SK-N-DZ (cell line): ENCODE results near the gene EDEM3. TPM values are rescaled to one million over a fixed set of nuclear protein-coding genes. Genes with fewer than 3 reads are reported as not detected.
"Not testable (repeated sequence)": the region's sequence is repeated elsewhere in the genome, so short reads cannot be mapped to it uniquely, and the experiment has no call there.

Experiments used
- DNase-seq: peaks from one replicate; pipeline ENCODE4 v3.0.0-alpha.2; 2015; ENCODE audit warnings: low spot score
- polyA plus RNA-seq, 2 experiments: library from polyadenylated mRNA; depleted of rRNA; stranded (reverse); fragments of >200 nt; gene quantifications; 2 replicates each; pipeline ENCODE4 v1.2.3, GENCODE V29; 2014

EDEM3 gene, protein sequence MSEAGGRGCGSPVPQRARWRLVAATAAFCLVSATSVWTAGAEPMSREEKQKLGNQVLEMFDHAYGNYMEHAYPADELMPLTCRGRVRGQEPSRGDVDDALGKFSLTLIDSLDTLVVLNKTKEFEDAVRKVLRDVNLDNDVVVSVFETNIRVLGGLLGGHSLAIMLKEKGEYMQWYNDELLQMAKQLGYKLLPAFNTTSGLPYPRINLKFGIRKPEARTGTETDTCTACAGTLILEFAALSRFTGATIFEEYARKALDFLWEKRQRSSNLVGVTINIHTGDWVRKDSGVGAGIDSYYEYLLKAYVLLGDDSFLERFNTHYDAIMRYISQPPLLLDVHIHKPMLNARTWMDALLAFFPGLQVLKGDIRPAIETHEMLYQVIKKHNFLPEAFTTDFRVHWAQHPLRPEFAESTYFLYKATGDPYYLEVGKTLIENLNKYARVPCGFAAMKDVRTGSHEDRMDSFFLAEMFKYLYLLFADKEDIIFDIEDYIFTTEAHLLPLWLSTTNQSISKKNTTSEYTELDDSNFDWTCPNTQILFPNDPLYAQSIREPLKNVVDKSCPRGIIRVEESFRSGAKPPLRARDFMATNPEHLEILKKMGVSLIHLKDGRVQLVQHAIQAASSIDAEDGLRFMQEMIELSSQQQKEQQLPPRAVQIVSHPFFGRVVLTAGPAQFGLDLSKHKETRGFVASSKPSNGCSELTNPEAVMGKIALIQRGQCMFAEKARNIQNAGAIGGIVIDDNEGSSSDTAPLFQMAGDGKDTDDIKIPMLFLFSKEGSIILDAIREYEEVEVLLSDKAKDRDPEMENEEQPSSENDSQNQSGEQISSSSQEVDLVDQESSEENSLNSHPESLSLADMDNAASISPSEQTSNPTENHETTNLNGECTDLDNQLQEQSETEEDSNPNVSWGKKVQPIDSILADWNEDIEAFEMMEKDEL
- 14.0 and 16.7 TPM in 2 replicates for polyA plus RNA-seq (2014; cell fraction: cytosol; rRNA removed)
- 15.9 and 17.3 TPM in 2 replicates for polyA plus RNA-seq (2014; cell fraction: nucleus; rRNA removed)

DNA sequence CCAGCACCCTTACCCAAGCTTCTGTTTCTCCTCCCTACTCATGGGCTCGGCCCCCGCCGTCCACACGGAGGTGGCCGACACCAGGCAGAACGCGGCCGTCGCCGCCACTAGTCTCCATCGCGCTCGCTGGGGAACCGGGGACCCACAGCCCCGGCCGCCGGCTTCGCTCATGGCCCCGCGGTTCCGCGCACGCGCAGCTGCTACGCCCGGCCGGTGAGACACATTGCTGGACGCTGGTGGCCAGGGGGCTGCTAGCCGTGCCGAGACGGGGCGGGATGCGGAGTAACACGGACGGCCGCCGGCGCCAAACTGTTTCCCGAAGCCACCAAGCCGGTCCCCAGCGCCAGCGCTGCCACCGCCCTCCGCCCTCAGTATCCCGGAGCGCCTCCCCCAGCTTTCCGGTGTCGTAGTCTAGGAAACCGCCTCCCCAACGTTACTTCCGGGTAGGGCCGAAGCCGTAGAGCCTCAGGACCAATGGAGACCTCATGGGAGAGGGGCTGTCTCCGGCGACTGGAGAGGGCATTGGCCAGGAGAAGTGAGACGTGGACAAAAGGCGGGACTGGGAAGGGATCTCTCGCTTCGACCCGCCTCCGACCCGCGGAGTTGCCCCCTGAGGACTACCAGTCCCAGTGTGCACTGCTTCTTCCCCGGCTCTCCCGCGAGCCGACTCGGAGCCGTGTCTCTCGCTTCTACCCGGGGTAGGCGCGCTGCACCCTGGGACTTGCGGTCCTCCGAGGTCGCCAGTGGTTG, at the start of gene EDEM3:
Gene EDEM3 (minus strand): TSS at position 383 of the 750 bp plus-strand sequence. CDS start 212 bp downstream, at position 171.
- peak; percentile 99 for DNase-seq

DNA sequence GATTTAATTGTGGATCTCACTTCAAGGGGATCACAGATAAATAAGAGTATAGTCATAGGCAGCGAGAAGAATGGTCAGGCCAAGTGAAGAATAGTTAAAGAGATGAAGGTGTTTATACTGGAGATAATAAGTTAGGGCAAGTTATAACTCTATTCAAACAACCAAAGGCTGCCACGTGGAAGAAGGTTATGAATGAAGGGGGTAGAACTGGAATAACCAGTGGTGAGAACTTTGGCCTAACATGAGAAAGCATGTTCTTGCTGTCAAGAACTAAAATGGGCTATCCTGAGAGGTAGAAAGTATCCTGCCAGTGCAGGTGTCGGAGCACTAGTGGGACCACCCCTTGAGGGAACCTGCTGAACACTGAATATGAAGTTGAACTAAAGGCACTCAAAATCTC, 49.6 kb upstream of the EDEM3 start:
- no peak for DNase-seq

DNA sequence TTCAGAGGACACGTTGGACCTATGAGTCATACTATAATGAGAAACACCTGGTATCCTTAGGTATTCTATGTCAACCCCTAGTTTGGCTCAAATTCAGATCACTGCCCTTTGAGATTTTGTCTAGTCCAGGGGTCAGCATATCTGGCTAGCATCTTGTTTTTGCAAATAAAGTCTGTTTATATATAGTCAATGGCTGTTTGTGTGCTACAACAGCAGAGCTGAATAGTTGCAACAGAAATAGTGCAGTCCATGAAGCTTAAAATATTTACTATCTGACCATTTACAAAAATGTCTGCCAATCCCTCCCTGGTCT, 48.5 kb upstream of the EDEM3 start:
- DNase-seq = no peak

DNA sequence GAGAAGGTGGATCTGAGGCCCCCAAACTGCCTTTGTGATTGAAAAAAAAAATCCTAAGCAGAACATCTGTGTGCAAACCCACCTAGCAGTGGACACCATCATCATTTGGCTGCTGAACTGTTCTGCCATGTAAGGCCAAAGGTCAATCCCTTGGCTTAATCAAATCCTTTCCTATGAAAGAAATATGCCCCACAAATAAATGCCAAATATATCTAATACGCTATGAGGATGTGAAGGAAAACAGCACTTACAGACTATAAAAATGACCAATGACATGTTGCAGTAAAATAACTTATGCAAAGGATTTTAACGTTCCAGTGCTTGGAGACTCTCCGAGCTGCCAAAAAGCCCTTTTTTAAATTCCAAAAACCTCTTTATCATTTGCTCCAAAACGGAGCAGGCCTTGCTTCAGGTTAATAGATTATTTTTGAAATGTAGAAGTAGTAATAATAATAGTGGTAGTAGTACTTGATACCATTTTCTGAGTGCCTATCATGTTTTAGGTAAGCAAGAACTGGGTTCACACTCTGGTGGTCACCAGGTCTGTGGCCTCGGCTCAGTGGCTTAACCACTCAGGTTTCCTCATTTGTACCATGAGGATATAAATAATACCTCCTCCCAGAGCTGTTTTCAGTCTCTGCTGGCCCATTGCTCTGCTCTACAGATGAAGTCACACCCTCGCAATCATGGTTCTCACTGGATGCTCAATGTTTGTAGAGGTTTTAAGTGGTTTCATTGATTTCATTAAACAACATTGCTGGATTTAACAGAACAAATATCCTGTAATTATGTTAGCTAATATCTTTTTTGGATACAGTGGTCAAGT, 47.9 kb upstream of the EDEM3 start:
- no peak for DNase-seq

DNA sequence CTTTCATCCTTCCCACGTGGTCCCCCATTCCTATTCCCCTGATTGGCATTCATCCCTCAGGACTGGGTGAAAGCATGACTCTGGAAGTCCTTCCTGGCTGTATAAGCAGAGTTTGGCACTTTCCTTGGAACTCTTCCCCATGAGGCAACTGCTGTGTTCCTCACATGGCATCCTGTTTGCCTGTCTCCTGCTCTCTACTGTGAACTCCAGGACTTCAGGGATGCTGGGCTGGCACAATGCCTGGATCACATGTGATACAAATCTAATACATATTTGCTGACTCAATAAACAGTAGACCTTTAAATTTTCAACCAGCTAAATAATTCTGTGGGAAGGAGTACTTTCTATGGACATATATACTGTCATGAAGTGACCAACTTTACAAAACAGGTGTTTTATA, 46.8 kb upstream of the EDEM3 start:
- DNase-seq = no peak

DNA sequence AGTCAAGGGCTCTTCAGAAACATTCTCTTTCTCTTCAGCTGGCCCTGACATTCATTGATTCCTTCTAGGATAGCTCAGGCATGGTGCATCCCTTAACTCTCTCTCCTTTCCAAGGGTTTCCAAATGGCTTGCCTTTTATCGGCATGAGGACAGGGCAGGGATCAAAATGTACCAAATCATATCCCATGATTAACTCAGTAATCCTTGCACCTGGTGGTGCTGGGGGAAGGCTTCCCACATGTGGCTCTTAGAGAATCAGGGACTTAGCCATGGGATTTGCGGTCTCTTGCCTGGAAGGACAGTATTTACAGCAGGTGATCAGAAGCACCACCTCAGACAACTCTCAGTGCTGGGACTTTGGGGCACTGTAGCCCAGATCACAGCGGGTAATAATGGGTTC, 46.2 kb upstream of the EDEM3 start:
- DNase-seq = no peak

DNA sequence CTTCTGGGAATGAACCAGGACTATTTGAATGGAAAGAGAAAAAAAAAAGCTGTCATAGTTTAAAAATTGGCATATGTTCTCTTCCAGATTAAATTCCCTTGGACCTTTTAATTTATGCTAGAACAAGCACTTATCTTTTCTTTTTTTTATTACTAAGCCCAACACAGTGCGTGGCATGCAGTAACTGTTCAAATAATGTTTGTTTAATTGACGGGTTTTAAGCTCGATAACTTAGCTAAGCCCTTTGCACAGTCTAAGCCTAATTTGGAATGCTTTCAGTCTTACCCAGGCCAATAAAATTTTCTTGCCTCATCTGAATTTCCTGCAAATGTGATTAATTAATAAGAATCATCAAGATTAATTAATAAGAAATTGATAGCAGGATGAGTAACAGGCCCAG, 39.3 kb upstream of the EDEM3 start:
- DNase-seq = no peak

DNA sequence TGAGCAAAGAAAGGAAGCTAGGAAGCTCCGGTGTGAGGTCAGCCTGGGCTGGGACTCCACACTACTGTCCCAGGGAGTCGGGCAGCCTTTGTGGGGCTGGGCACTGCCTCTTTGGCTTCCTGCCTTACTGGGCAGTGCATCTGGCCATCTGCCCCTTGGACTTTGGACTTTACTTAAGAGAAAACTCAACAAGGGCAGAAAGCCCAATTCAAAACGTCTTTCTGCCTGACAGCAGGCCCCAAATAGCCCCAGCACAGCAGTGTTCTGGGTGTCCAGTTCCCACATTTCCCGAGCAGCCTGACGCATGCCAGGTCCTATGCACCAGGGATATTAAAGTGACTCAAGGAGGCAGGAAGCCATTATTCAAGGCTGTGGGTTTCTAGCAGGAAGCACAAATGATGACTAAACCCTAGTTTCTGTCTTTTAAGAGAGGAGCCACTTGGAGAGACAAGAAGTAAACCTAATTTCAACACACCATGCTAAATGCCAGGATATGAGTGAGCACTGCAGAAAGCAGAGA, 37.9 kb upstream of the EDEM3 start:
- DNase-seq = no peak

DNA sequence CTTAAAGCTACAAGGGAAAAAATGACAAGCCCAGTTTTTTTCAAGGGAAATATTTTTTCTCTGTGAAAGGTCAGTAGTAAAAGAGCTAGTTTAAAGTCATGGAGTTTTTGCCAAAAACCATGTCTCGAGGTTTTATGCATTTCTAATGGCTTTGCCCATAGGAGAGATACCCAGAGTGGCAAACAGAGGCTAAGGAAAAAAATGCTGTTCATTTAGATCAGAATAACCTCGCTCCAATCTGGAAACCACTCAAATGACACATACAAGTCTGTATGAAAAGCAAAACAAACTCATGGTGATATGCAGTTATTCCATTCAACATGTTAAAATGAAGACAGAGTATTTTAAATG, 36.9 kb upstream of the EDEM3 start:
- no peak for DNase-seq

DNA sequence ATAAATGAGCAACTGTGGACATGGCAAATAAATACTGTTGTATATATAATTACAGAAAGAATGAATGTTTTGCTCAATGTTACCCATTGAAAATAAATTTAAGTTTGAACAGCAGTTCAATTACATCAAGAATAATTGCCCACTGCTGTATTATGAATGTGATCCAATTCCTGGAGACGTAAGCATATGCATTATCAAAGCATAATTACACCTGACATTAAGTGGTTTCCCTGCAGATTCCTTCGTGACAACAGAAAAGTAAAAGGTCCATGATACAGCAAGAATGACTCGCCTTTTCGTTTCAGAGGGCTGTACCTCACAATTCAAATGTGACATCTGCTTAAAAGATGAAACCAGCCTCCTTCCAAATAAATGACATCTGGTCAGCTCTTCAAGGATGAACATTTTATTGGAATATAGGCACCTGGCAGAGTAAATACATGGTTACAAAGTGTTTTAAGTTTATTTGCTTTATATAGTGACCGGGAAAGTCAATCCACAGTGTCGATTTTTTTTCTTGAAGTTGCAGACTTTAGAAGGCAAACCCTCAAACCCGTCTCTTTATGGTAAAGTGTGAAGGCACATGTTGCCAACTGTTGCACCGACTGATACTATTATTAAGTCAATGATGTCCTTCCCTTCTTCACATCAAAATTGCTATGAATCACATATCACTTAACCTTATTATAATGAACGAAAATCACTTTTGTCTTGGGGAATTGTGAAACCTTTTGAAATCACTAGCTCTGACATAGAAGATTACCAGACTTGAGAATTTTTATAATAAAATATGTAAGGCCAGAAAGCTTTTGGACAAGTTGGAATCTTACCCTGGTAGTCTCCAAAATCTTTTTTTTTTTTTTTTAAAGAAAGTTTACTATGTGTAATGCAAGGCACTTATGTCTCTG, 36.2 kb upstream of the EDEM3 start:
- DNase-seq = no peak

DNA sequence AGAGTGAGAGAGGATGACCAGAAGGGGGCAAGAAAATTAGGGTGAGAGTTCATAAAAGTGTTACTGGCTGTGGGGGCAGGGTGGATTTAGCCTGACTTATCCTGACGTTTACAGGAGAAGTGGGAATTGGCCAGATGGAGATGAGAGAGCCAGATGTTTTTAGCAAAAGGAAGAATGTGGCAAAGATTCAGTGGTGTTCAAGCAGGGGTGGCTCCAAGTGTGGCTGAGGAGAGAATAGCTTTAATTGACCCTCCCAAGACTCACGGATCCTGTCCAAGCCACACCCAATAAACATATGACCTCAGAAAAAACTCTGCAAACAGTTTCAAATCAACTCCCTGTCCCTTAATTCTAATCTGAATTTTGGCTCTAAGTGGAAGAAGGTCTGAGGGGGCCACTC, 35.2 kb upstream of the EDEM3 start:
- DNase-seq = no peak

DNA sequence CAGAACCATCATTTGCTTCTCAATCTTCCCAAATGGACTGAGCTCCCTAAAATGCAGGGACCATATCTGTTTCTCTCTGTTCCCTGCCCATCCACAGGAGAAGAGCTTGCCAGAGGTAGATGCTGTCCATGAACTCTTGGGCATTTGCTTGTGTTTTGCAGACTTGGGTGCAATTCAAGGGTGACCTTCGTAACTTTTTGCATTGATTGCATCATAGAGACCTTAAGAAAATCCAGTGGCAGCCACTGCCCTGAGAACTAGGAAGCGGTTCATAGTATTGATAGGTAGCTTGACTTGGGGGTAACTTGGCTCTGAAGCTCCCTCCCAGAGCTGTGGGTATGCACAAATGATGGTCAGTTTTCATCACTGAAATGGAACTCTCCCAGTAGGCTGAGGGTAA, 34.3 kb upstream of the EDEM3 start:
- DNase-seq = no peak

DNA sequence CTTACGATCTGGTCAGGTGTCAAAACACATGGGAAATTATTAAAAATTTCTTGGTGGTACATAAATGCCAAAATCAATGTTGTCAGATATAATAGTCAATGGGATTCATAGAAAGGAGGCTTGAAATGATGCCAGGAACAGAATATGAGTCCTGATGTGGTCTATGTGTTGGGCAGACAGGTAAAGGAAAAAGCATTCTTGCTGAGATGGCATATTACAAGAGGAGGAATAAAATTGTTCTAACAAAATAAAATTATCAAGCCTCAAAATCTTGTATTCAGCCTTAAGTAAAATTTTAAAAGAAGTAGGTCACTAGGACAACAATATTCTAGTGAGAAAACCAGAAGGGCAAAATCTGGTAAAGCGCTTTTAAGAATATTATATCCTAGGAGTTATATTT, 30.9 kb upstream of the EDEM3 start:
- DNase-seq = no peak

DNA sequence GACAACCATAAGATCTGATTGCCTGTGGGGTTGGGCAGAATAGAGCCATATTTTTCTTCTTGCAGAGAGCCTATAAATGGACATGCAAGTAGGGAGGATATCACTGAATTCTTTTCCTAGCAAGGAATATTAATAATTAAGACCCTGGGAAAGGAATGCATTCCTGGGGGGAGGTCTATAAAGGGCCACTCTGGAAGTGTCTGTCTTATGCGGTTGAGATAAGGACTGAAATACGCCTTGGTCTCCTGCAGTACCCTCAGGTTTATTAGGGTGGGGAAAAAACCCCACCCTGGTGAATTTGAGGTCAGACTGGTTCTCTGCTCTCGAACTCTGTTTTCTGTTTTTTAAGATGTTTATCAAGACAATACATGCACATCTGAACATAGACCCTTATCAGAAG, 29.1 kb upstream of the EDEM3 start:
- DNase-seq = not testable (repeated sequence)

DNA sequence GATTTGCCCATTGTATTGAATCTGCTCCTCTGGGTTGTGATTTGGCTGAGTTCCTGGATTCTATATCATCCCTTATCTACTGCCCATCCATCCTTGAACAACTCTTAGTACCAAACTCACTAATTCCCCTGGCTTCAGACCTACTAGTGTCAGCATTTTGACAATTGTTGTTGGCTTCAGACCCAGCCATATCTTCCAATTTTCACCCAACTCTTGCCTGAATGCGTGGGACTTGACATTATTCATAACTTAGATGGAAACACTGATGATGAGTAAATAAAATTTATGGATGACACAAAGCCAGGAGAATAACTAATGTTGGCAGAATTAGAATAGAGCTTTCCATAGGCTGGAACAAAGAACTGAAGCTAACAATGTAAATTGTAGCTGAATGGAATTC, 27.3 kb upstream of the EDEM3 start:
- no peak for DNase-seq

DNA sequence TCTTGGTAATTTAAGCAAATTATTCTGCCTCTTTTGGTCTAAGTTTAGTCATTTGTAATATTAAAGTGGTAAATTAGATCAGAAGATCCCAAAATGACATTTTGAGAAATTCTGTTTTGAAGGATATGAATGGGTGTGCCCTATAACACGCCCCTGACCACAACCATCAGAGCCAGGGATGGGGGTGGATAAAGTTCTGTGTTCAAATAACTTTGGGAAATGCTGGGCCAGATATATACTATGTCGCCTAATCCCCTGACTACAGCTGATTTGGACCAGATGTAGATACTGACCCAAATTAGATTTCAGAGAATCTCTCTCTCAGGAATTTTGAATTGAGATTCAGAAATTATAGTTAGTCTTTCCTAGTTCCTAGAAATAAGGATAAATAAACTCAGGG, 21.2 kb upstream of the EDEM3 start:
- DNase-seq = no peak

DNA sequence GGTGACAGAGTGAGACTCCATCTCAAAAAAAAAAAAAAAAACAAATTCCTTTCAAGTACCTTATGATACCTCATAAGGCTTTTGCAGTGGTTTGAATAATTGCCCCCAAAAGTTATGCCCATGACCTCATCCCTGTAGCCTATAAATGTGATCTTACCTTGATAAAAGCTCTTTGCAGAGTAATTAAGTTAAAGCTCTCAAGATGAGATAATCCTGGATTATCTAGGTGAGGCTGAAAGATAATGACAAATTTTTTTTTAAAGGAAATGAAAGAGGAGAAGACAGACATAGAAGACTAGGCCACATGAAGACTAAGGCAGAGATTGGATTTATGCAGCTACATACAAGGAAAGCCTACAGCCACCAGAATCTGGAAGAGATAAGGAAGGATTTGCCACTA, 20.7 kb upstream of the EDEM3 start:
- DNase-seq = no peak

DNA sequence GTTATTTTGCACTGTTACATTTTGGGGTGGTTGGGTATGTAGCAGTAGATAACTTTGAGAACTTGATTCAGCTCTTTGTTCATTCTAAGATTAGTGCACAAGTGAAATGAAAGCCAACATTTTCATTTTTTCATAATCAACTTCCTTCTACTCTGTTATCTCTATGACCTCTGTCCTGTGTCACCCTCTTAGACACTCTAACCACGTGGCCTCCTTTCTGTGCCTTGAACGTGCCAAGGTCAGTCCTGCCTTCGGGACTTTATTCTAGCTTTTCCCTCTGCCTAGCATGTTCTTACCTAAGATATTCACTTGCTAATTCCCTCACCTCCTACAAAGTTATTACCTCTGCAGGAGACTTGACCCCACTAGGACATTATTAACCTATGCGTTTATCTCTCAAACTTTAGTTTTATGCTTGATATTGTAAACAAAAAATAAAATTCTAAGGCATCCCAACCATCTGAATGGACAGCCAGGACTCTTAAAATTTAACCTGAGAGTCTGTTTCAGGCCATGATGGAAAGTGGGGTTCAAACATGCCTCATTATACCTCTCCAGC, 19.2 kb upstream of the EDEM3 start:
- DNase-seq = no peak

DNA sequence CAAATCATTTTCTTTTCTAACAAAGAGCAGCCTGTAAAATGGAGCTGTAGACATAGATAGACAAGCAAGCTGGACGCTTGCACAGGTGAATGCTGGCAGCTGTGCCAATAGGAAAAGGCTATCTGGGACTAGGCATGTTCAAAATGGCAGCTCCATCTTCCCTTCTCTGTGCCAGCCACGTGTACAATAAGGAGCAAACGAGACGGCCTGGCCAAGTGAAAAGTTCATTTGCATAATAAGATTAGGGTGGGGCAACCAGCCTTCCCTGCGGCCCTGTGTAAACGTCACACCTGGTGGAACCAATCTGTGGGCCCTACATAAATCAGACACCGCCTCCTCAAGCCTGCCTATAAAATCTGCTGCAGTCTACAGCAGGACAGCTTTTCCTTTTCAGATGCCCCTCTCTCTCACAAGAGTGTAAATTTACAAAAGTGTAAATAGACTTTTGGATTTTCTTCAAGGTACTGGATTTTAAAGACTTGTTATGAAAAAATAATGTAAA, 16.6 kb upstream of the EDEM3 start:
- DNase-seq = peak; percentile 88
